Effector CD8-positive, alpha-beta T cell (primary cell): ENCODE data around the gene RBPJ.

Experiments used
- DNase-seq: peaks from one replicate; lab custom pipeline; 2025; lab: John Stamatoyannopoulos, UW
- total RNA-seq, 4 experiments: gene quantifications; one replicate each; lab custom pipeline; 2026; lab: John Stamatoyannopoulos, UW

RBPJ gene
- 183 to 459 (median 206) reads per million in 4 experiments for total RNA-seq

GRCh38 chr4:26320538-26321372 is at the start of gene RBPJ:
Gene RBPJ, plus strand, starts transcription at chr4:26321014. Its CDS starts 15 bp downstream, at chr4:26321029.
- DNase-seq: peak; percentile 86

- DNase-seq: no peak
These were observed 49.1 kb upstream of the RBPJ start for GRCh38 chr4:26271703-26272102.

- no peak for DNase-seq
These were observed 47.9 kb upstream of the RBPJ start for GRCh38 chr4:26272654-26273615.

DNA sequence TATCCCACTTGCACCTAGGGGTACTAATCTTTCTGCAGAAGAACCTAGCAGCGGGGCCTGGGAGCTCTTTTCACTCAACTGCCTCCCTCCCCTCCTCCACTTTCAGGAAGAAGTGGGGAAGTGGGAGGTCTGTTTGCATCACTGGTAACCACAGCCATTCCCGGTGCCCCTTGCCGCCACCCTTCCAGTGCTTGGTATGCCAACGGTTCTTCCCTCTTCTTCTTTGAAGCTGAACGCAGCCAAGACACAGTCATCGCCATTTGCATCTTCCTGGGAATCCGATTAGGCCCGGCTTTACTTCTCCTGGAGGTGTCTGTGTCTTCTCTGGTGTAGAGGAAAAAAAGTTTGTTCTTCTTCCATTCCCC is 47.2 kb upstream of the RBPJ start:
- no peak for DNase-seq

GRCh38 chr4:26275281-26275680 is 45.5 kb upstream of the RBPJ start:
- no peak for DNase-seq

GRCh38 chr4:26279446-26279845 is 41.4 kb upstream of the RBPJ start:
- no peak for DNase-seq

- no peak for DNase-seq
These were observed 38.9 kb upstream of the RBPJ start for GRCh38 chr4:26281881-26282280.

- no peak for DNase-seq
These were observed 36.3 kb upstream of the RBPJ start for GRCh38 chr4:26284536-26284935.

DNA sequence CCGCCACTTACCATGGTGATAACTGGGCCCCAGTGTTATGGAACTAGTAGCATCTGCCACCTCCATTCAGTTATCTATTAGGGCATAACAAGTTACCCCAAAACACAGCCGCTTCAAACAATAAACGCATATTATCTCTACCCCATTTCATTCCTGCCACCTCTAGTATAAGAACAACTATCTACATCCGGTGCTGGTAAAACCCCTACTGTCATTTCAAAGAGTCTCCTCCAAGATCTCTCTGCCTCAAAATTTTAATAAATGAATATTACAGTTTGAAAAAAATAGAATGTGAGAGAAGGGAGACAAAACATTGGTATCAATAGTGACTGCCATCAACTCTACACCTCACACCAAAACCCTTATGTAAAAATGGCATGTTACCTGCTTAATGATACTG is 35.5 kb upstream of the RBPJ start:
- DNase-seq: no peak

- no peak for DNase-seq
These were observed 33.1 kb upstream of the RBPJ start for GRCh38 chr4:26287756-26288155.

DNA sequence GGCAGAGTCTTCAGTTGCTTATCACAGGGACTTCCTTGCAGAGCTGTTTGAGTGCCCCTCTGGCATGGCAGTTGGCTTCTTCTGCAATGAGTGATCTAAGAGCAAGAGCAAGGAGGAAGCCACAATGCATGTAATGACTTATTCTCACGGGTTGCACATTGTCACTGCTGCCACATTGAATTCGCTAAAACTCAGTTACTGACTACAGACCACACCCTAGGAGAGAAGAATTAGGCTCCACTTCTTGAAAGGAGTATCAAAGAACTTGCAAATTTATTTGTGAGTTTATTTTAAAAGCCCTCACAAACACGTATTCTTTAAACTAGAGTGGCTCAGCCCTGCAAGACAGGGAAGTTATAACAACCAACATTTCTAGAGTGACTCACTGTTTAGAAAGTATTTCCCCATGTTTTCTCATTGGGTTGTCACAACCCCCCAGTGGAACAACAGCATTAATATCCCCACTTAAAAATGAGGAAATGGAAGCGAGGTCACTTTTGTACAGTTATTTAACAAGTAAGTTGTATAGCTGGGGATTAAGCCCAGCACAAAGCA is 32.4 kb upstream of the RBPJ start:
- DNase-seq: no peak

- DNase-seq: no peak
These were observed 31.4 kb upstream of the RBPJ start for GRCh38 chr4:26289401-26289800.

DNA sequence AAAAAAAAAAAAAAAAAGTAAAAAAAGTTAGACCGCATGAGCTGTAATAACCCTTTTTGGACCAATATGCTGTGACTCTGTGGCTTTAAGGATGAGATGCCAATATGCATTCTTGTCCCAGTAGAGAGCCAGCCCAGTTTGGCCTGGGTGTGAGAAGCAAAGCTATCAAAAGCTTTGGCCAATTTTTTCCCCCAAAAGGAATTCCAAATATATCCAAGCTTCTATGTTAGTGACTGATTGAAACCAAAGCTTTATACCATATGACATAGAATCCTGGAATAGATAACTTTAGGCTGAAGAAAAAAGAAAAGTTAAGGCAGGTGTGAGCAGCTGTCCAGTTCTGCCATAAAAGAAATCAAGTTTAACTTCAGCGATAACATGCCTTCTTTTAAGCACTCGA is 30.5 kb upstream of the RBPJ start:
- DNase-seq: no peak

GRCh38 chr4:26294904-26295303 is 25.9 kb upstream of the RBPJ start:
- DNase-seq: no peak

- no peak for DNase-seq
These were observed 24.8 kb upstream of the RBPJ start for GRCh38 chr4:26296021-26296420.

GRCh38 chr4:26296514-26296913 is 24.3 kb upstream of the RBPJ start:
- DNase-seq: no peak

DNA sequence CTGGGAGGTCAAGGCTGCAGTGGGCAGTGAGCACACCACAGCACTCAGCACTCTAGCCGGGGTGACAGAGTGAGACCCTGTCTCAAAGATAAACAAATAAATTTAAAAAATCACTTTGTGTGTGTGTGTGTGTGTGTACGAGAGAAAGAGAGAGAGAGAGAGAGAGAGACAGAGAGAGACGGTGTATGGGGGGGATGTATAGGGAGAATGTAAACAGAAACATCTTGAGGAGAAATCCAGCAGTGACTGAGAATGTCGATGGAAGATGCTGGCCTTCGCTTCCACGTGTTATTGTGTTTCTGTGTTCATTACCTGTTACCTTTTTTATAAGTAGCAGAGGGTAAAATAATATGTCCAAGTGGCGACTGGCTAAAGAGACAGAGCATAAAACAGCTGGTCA is 23.6 kb upstream of the RBPJ start:
- DNase-seq: no peak

DNA sequence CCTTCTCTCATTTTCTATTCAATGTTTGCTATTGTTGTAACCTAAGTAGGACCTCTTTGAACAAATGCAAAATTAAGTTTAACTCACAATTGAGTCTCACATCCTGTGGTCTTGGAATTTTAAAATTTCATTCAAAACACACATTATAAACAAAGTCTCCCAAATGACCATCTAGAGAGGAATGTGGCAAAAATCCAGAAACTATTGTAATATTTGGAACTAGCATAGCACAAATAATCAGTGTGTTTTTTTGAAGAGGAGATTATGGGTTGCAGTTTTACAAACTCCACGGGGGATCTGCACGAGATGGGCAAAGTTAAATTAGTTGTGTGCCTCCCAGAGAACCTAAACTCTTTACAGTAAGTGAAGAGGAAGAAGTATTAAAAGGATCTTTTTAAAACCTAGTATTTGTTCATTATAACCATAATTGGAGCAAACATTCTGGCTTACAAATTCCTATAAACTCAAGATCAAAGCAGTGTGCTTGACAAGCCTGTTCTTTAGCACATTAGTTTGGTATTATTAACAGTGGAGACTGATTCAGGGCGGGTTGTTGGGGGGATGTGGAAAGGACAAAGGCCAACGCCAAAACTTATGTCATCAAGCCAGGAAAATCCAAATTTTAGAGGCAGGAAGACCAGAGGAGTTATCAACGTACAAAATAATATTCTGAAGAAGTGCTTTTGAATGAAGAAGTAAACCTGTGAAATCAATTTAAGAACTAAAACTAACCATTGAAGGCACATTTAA is 22.4 kb upstream of the RBPJ start:
- no peak for DNase-seq

DNA sequence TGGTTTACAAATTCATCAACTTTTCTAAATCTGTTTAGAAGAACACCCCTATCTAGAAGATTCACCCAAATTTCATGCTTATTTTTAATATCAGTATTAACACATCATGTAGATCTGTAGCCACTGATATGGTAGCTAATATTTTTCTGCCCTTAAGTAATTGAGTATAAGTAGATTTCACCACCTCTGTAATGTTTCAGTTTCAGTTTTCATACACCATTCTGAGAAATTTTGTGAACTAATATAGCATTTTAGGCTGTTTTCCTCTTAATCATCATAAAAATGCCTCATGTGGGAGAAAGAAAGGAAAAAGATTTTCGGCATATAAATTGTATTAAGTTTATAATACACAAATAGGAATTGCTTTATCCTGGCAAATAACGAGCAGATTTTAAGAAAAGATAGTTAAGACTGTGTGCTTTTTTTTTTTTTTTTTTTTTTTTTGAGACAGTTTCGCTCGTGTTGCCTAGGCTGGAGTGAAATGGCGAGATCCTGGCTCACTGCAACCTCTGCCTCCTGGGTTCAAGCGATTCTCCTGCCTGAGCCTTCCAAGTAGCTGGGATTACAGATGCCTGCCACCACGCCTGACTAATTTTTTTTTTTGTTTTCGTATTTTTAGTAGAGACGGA is 21.4 kb upstream of the RBPJ start:
- no peak for DNase-seq

GRCh38 chr4:26300314-26301307 is 20.2 kb upstream of the RBPJ start:
- DNase-seq: no peak
